Dermis blood vessel endothelial cell (primary cell): ENCODE results near the gene FZR1. TPM values are rescaled to one million over a fixed set of nuclear protein-coding genes. Genes with fewer than 3 reads are reported as not detected.
"Not testable (repeated sequence)": the region's sequence is repeated elsewhere in the genome, so short reads cannot be mapped to it uniquely, and the experiment has no call there.

Source experiments
- DNase-seq: peaks from one replicate; pipeline ENCODE4 v3.0.0; 2010
- total RNA-seq: library from RNA; depleted of rRNA; stranded (reverse); fragments of >200 nt; gene quantifications from 2 replicates; pipeline ENCODE4 v1.2.3, GENCODE V29; 2014

FZR1 gene
- total RNA-seq, 1 donor from 2014 or later = 36.1 TPM

DNA sequence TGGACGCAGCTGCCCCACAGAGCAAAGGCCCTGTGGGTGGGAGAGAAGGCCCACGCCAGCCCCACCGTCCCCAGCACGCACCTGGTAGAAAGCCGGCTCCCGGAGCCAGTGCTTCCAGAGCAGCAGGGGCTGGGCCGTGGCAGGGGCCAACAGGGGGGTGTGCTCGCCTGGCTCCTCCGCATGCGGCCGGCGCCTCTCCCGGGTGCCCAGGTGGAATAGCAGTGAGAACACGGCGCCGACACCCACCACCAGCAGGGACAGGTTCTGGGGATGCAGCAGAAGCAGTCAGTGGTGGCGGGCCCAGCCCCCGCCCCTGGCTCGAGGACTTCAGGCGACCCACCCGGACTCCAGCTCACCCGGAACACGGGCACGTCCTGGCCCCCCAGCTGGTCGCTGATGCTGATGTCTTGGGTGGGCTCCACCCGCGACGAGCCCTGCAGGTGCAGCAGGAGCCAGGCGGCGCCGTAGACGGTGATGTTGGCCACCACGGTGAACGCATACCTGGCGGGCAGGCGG is 41.7 kb downstream of the FZR1 start:
- no peak for DNase-seq

DNA sequence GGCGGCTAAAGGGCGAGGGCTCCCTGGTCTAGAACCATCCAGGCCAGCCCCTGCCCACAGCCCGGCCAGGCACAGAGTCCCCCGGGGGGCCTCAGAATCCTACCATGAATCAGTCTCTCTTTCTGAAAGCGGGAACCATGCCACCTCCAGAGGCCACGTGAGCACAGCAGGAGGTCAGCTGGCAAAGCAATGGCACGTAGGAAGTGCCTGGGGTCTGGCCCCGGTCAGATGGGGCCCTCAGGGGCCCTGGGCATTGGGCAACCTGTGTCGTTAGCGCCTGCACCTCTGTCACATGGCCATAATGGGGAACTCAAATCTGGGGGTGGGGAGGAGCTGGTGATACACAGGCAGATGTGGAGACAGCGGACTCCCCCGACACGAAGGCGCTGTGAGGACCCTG is 42.5 kb downstream of the FZR1 start:
- DNase-seq = no peak

GRCh38 chr19:3549816-3550215 is 43.7 kb downstream of the FZR1 start:
- DNase-seq = no peak

DNA sequence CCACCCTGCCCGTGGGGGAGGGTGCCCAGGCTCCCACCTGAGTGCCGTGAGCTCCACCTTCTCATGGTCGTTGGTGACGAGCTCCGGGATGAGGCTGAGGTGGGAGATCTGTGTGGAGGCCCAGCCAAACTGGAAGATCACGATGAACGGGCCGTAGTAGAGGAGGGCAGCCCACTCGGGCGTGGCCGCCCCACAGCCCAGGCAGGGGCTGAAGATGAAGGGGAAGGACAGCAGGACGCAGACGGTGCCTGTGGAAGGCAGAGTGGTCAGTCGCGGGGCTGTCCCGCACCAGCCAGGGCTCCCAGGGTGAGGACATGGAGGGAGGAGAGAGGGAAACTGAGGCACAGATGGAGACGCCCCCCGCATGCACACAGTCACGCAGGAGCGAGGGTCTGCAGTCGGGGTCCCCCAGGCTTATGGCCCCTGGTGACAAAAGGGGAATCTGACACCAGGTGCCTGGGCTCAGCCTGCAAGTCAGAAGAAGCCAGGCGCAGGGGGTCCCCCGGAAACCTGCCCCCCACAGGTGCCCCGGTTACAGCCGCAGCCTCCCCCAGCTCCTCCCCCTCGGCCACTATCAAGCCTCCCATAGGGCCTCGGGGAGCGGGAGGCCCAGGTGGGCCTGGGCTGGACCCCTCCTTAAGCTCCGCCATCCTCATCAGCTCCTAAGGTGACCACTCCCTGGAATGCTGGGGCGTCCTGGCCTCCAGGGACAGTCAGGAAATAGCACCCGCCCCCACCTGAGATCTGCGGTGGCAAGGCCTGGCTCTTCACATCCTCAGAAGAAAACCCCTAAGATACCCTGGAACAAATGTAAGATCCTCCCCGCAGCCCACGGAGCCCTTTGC is 45.1 kb downstream of the FZR1 start:
- DNase-seq = no peak

GRCh38 chr19:3551792-3552095 is 45.6 kb downstream of the FZR1 start:
- no peak for DNase-seq

DNA sequence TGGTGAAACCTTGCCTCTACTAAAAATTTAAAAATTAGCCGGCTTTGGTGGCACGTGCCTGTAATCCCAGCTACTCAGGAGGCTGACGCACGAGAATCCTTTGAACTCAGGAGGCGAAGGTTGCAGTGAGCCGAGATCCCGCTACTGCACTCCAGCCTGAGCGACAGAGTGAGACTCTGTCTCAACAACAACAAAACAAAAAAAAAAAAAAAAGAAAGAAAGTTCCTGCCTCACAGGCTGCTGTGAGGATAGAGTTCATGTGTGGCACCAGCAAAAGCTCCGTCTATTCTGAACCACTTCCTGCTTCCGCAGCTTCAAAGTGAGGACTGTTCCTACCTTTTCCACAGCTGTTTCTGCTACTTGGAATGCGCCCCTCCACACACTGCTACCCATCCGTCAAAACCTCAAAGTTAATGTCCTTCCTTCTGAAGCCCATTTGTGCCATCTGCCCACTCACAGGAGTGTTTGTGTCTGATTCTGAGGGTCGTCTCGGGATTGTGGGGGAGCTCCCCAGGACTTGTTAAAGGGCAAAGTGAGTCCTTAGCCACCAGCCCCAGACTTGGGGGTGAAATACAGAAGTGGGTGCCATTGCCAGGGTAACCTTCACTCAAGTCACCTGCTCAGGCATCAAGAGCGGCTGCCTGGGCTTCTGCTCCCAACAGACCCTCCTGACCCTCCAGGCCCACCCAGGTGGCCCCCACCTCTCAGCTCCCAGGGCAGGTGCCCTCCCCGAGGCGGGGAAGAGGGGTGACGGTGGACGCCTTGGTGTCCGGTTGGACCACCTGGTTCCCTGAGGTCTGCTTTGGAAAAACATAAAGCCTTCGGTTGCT is 48.4 kb downstream of the FZR1 start:
- peak; percentile 61 for DNase-seq

DNA sequence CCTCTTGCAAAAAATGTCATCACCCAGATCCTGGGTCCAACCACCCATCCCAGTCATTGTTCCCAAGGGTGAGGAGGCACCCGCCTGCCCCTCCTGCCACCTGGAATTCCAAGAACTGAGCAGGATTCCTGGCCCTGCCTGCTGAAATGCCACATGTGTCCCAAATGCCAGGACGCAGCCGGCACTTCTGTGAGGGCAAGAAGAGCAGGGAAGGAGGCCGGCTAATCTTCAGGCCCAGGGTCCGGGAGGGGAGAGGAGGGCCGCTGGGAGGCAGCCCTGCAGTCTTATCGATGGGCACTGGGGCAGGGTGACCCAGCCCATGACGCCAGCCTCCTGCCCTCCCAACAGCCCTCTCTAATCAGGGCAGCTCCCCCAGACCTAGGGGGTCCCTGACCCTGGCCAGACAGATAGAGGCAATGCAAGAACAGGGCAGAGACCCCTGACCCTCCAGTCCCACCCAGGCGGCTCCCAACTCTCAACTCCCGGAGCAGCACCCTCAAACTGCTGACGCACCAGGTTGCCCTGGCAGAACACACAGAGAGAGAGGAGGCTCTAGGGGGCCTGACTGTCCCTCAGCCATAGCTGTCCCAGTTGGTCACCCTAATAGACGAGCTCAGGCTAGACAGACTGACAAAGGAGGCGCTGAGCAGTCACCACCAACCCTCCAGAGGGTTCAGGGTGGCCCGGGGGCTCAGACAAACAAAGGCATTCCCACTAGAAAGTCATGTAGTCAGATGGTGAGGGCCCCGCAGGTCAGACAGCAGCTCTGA is 49.7 kb downstream of the FZR1 start:
- DNase-seq = no peak

GRCh38 chr19:3556423-3556977 is 50.4 kb downstream of the FZR1 start:
- DNase-seq = no peak

DNA sequence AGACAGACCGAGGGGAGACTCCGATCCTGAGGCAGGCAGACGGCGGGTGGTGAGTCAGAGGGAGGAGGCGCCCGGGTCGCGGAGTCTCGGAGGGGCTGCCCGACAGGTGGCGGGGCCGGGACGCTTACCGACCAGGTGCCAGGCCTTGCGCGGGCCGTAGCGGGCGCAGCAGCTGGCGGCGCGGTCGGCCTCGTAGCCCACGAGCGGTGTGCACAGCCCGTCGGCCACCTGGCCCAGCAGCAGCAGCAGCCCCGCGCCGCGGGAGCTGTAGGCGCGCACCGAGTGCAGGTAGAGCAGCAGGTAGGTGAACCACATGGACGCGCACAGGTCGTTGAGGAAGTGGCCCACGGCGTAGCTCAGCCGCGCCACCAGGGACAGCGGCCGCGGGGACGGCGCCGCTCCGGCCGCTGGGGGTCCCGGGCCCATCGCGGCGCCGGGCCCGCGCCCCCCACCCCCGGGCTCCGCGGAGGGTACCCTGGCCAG is 50.9 kb downstream of the FZR1 start:
- peak; percentile 56 for DNase-seq

GRCh38 chr19:3557461-3558248 is 51.5 kb downstream of the FZR1 start, which contains the start of gene MFSD12:
Gene MFSD12 (minus strand): TSS chr19:3557586. CDS start chr19:3557403, 183 bp downstream.
- peak; percentile 95 for DNase-seq

GRCh38 chr19:3563709-3564524 is 57.8 kb downstream of the FZR1 start:
- DNase-seq = no peak

- DNase-seq = no peak
These were observed 59.0 kb downstream of the FZR1 start for GRCh38 chr19:3565139-3565538.

- not testable (repeated sequence) for DNase-seq
These were observed 63.9 kb downstream of the FZR1 start for GRCh38 chr19:3570042-3570441.

- DNase-seq = no peak
These were observed 64.5 kb downstream of the FZR1 start for GRCh38 chr19:3570606-3571011.

GRCh38 chr19:3572132-3572854 is 66.2 kb downstream of the FZR1 start:
- DNase-seq = peak; percentile 100

DNA sequence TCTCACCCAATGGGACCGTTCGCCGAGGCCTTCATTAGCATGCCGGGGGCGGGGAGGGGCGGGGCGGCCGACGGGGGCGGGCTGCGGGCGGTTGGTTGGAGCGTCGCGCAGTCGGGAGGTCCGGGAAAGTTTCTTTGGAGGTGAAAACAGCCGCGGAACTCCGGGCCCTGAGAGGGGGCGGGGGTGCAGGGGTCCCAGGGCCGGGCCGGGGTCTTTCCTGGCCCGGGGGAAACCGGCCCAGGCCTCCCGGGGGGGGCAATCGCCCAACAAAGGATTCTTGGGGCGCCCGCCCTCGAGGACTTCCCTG is 66.7 kb downstream of the FZR1 start, which contains the start of gene HMG20B:
TSS of gene HMG20B (plus strand) at position 90 of the 307 bp plus-strand sequence. CDS start 366 bp downstream, outside the sequence.
- no peak for DNase-seq

- no peak for DNase-seq
These were observed 67.2 kb downstream of the FZR1 start for GRCh38 chr19:3573162-3573857.

DNA sequence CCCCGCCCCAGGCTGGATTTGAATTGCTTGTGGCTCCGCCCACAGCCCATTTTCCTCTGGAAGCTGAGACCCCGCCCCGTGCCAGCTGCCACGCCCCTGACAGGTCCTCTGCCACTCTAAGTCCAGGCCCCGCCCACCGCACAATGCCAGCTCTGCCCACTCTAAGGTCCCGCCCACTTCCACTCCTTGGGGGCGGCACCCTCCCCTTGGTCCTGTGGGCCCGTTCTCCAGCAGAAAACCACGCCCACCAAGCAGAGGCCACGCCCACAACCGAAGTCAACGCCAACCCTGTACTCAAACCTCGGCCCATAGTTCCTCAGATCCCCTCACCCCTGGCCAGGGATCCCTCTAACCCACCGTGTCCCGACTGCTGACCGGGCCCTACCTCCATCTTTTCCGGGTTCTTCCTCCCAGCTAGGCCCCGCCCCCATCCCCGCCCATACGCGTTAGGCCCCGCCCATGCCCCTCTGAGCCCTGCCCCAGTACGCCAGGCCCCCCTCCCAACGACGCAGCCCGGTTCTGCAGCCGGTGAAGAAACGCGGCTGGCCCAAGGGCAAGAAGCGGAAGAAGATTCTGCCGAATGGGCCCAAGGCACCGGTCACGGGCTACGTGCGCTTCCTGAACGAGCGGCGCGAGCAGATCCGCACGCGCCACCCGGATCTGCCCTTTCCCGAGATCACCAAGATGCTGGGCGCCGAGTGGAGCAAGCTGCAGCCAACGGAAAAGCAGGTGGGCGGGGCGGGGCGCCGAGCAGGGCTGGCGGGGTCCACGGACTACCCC is 67.9 kb downstream of the FZR1 start:
- peak; percentile 99 for DNase-seq
